Measurements from ENCODE around the gene FOXN4.

DNA sequence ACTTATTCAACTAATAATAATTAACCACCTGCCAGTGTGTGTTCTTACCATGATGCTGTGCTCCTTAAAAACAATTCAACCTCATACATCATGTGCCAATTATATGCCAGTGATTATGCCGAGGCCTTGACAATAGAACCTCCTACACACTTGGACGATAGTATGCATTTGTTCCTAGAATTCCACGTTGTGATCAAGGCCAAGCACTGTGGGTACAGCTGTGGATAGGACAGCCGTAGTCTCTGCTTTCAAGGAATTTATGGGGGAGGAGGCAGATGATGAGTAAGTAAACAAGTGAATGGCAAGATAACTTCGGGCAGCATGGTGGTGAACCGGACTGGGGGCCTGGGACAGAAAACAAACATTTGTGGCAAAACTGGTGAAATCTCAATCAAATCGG is 20.6 kb upstream of the FOXN4 start:
- TF ChIP-seq CTCF (IDR thresholded peaks at IDR 0.05) (no peak), POLR2AphosphoS5 (IDR thresholded peaks at IDR 0.05) (no peak), POLR2A (IDR thresholded peaks at IDR 0.05) (no peak)
